Progenitor cell of endocrine pancreas (in vitro differentiated cells): Measurements from ENCODE around the gene AFM. TPM values are rescaled to one million over a fixed set of nuclear protein-coding genes. Genes with fewer than 3 reads are reported as not detected.

ENCODE experiments used
- DNase-seq: peaks from one replicate; pipeline ENCODE4 v3.0.0; 2021; ENCODE audit warnings: low spot score; ENCODE audit not compliant: unreplicated experiment
- H3K27ac Mint-ChIP-seq: 2 replicates; pipeline ENCODE4 v1.8.0; 2021; ENCODE audit warnings: mild to moderate bottlenecking, moderate library complexity, mixed read lengths
- H3K27me3 Mint-ChIP-seq: 2 replicates; pipeline ENCODE4 v1.8.0; 2021; ENCODE audit warnings: mixed read lengths
- H3K36me3 Mint-ChIP-seq: 2 replicates; pipeline ENCODE4 v1.8.0; 2022; ENCODE audit warnings: mixed read lengths; ENCODE audit not compliant: insufficient read depth
- H3K4me1 Mint-ChIP-seq: 2 replicates; pipeline ENCODE4 v1.8.0; 2021; ENCODE audit warnings: low read depth, mixed read lengths
- H3K4me3 Mint-ChIP-seq: 2 replicates; pipeline ENCODE4 v1.8.0; 2021; ENCODE audit warnings: low read depth, mild to moderate bottlenecking, moderate library complexity, mixed read lengths
- H3K9me3 Mint-ChIP-seq: 2 replicates; pipeline ENCODE4 v1.8.0; 2021; ENCODE audit warnings: low read depth, mixed read lengths
- total RNA-seq: library from RNA; stranded (reverse); gene quantifications from 2 replicates; pipeline ENCODE4 v1.2.1, GENCODE V29; 2021
- TF ChIP-seq, protein P1 (sequence below): fragments of 200-600 bp; sonication (generic); IDR thresholded peaks from one replicate; pipeline ENCODE4 v1.5.0; 2021; ENCODE audit warnings: antibody characterized with exemption, mild to moderate bottlenecking; ENCODE audit not compliant: unreplicated experiment

Gene AFM
- total RNA-seq, 1 donor from 2014 or later, result 0.26 TPM

DNA sequence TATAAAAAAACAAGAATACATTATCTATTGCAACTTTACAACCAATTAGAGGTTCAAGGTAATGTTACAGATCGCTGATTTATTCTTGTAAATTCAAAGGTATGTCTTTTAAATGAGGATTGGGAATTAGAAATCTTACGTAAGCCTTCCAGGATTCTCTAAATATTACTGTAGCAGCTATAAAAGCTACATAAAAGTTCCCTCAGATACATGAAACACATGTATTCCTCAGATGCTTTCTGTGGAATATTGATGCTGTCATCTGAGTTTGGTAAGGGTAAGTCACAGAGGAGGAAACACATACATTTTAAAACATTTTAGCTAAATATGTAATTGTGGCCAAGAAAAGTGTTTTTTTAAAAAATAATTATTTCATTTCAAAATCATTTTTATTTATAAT lies 42.1 kb upstream of the AFM start:
- TF ChIP-seq, protein P1, sequence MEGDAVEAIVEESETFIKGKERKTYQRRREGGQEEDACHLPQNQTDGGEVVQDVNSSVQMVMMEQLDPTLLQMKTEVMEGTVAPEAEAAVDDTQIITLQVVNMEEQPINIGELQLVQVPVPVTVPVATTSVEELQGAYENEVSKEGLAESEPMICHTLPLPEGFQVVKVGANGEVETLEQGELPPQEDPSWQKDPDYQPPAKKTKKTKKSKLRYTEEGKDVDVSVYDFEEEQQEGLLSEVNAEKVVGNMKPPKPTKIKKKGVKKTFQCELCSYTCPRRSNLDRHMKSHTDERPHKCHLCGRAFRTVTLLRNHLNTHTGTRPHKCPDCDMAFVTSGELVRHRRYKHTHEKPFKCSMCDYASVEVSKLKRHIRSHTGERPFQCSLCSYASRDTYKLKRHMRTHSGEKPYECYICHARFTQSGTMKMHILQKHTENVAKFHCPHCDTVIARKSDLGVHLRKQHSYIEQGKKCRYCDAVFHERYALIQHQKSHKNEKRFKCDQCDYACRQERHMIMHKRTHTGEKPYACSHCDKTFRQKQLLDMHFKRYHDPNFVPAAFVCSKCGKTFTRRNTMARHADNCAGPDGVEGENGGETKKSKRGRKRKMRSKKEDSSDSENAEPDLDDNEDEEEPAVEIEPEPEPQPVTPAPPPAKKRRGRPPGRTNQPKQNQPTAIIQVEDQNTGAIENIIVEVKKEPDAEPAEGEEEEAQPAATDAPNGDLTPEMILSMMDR, result no peak
- Mint-ChIP-seq H3K36me3 (peaks cover 7% of the 10 kb centered on the region), H3K27me3 (no peaks in the 10 kb centered on the region), H3K4me1 (peaks cover 8% of the 10 kb centered on the region), H3K27ac (no peak overlapping the region), H3K9me3 (peaks cover 7% of the 10 kb centered on the region), H3K4me3 (no peak overlapping the region)
- no peak for DNase-seq

DNA sequence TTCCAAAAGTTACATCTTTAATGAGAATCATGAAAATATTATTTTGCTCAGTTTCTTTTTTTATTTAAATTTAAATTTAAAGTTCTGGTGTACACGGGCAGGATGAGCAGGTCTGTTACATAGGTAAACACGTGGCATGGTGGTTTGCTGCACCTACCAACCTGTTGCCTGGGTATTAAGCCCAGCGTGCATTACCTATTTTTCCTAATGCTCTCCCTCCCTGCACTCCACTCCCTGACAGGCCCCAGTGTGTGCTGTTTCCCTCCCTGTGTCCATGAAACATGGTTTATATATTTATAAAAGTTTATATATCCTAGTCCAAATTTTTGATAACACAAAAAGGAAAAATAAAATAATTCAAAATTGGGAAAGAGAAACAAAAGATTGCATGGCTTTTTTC lies 41.6 kb upstream of the AFM start:
- no peak overlapping the region for H3K4me3 Mint-ChIP-seq
- peaks cover 9% of the 10 kb centered on the region for H3K4me1 Mint-ChIP-seq
- TF ChIP-seq, protein P1, result no peak
- H3K36me3 Mint-ChIP-seq, result peaks cover 7% of the 10 kb centered on the region
- H3K9me3 Mint-ChIP-seq, result peaks cover 7% of the 10 kb centered on the region
- H3K27me3 Mint-ChIP-seq, result no peaks in the 10 kb centered on the region
- no peak for DNase-seq
- H3K27ac Mint-ChIP-seq, result no peak overlapping the region

DNA sequence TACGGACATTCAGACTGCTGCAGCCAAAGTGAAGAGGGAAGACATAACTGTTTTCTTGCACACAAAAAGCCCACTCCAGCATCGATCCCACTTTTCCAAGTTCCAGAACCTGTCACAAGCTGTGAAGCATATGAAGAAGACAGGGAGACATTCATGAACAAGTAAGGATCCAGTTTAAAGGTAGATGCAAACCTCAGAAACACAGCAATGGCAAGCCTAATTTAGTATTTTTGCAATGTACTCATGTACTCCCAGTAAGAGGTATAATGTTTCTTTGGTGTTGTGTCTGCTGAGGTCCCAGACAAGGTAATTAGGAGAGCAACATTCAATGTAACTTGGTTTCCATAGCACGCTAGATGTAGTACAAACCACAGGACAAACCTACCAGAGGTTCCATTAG lies 40.9 kb upstream of the AFM start:
- TF ChIP-seq, protein P1, result no peak
- DNase-seq, result no peak
- Mint-ChIP-seq H3K27ac (no peak overlapping the region), H3K4me1 (peaks cover 9% of the 10 kb centered on the region), H3K9me3 (peaks cover 7% of the 10 kb centered on the region), H3K4me3 (no peak overlapping the region), H3K36me3 (peaks cover 7% of the 10 kb centered on the region), H3K27me3 (no peaks in the 10 kb centered on the region)

DNA sequence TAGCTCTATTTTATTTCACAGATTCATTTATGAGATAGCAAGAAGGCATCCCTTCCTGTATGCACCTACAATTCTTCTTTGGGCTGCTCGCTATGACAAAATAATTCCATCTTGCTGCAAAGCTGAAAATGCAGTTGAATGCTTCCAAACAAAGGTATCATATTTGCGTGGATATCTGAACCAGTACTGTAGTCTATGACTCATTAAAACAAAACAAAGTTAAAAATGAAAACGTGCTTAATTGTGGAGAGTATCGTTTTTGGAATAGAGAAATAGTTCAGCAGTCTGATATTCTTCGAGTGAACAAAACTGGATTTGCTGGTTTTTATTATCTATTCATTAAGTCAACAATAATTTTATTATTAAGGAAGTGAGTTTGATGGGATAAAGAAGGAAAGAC lies 39.3 kb upstream of the AFM start:
- no peak for DNase-seq
- Mint-ChIP-seq H3K4me1 (peaks cover 9% of the 10 kb centered on the region), H3K27me3 (no peaks in the 10 kb centered on the region), H3K9me3 (peaks cover 3% of the 10 kb centered on the region), H3K27ac (no peak overlapping the region), H3K36me3 (peaks cover 6% of the 10 kb centered on the region), H3K4me3 (no peak overlapping the region)
- TF ChIP-seq, protein P1, result no peak

DNA sequence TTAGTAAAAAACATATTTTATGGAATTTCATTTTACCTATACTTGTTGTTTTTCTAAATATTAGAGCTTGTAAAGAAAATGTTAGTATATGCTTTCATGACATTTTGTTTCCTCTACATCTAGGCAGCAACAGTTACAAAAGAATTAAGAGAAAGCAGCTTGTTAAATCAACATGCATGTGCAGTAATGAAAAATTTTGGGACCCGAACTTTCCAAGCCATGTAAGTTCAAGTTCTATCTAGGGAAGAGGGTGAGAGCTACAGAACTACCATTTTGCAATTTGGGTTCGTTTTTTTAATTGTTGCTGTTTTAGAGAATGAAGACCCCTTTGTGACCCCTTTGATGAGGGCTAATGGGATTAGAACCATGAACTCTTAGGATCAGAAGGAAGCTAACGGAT lies 38.3 kb upstream of the AFM start:
- TF ChIP-seq, protein P1, result no peak
- DNase-seq, result no peak
- Mint-ChIP-seq H3K4me3 (no peak overlapping the region), H3K9me3 (peaks cover 3% of the 10 kb centered on the region), H3K27me3 (no peaks in the 10 kb centered on the region), H3K36me3 (peaks cover 6% of the 10 kb centered on the region), H3K27ac (no peak overlapping the region), H3K4me1 (peaks cover 9% of the 10 kb centered on the region)
